GM18868 (cell line): ENCODE data around the gene ZNF831.

Experiments
- ATAC-seq: cut with Tn5 transposase; IDR thresholded peaks from one replicate; pipeline ENCODE4 v1.9.1; 2021; ENCODE audit warnings: mild to moderate bottlenecking, moderate library complexity; ENCODE audit not compliant: unreplicated experiment

Gene ZNF831

GRCh38 chr20:59177266-59178250 lies 13.9 kb downstream of the ZNF831 start:
- ATAC-seq: no peak

GRCh38 chr20:59178983-59179595 lies 15.5 kb downstream of the ZNF831 start:
- ATAC-seq: no peak

GRCh38 chr20:59179988-59180387 lies 16.4 kb downstream of the ZNF831 start:
- ATAC-seq: no peak

- ATAC-seq: no peak
Observed at GRCh38 chr20:59181936-59182335, 18.3 kb downstream of the ZNF831 start.

- ATAC-seq: no peak
Observed at GRCh38 chr20:59182401-59183044, 18.9 kb downstream of the ZNF831 start.

- ATAC-seq: no peak
Observed at GRCh38 chr20:59183751-59184150, 20.1 kb downstream of the ZNF831 start.

- no peak for ATAC-seq
Observed at GRCh38 chr20:59184880-59185447, 21.3 kb downstream of the ZNF831 start.

GRCh38 chr20:59185809-59186208 lies 22.2 kb downstream of the ZNF831 start:
- no peak for ATAC-seq

- no peak for ATAC-seq
Observed at GRCh38 chr20:59190466-59190865, 26.8 kb downstream of the ZNF831 start.

GRCh38 chr20:59191036-59191755 lies 27.6 kb downstream of the ZNF831 start:
- ATAC-seq: no peak

GRCh38 chr20:59191756-59192532 lies 28.3 kb downstream of the ZNF831 start:
- no peak for ATAC-seq

- no peak for ATAC-seq
Observed at GRCh38 chr20:59192533-59192896, 28.9 kb downstream of the ZNF831 start.

GRCh38 chr20:59193325-59193724 lies 29.7 kb downstream of the ZNF831 start:
- no peak for ATAC-seq

GRCh38 chr20:59194023-59194935 lies 30.7 kb downstream of the ZNF831 start:
- ATAC-seq: no peak

- ATAC-seq: no peak
Observed at GRCh38 chr20:59195316-59195993, 31.8 kb downstream of the ZNF831 start.

GRCh38 chr20:59204165-59204894 lies 40.7 kb downstream of the ZNF831 start:
- ATAC-seq: no peak

- no peak for ATAC-seq
Observed at GRCh38 chr20:59205044-59205443, 41.4 kb downstream of the ZNF831 start.

GRCh38 chr20:59207235-59207634 lies 43.6 kb downstream of the ZNF831 start:
- no peak for ATAC-seq
